ENCODE measurements around the gene TIGAR. TPM values are rescaled to one million over a fixed set of nuclear protein-coding genes. Genes with fewer than 3 reads are reported as not detected.

Gene TIGAR
- total RNA-seq, 1 donor, result 11.5 TPM

- no peak overlapping the region for H3K4me3 ChIP-seq (ENCODE audit: low read depth, low read length)
- TF ChIP-seq CTCF (IDR thresholded peaks at IDR 0.05; ENCODE audit: insufficient read depth, low read length), result no peak
- no peak for DNase-seq (ENCODE audit: low read depth)
Observed at GRCh38 chr12:4293966-4294505, 27.0 kb upstream of the TIGAR start.

GRCh38 chr12:4296751-4297150 is 24.3 kb upstream of the TIGAR start:
- no peak overlapping the region for H3K4me3 ChIP-seq (ENCODE audit: low read depth, low read length)
- TF ChIP-seq CTCF (IDR thresholded peaks at IDR 0.05; ENCODE audit: insufficient read depth, low read length), result no peak
- no peak for DNase-seq (ENCODE audit: low read depth)

- no peak overlapping the region for H3K4me3 ChIP-seq (ENCODE audit: low read depth, low read length)
- TF ChIP-seq CTCF (IDR thresholded peaks at IDR 0.05; ENCODE audit: insufficient read depth, low read length), result no peak
- DNase-seq (ENCODE audit: low read depth), result no peak
Observed at GRCh38 chr12:4297617-4298016, 23.4 kb upstream of the TIGAR start.

- DNase-seq (ENCODE audit: low read depth), result no peak
- TF ChIP-seq CTCF (IDR thresholded peaks at IDR 0.05; ENCODE audit: insufficient read depth, low read length), result no peak
- no peak overlapping the region for H3K4me3 ChIP-seq (ENCODE audit: low read depth, low read length)
Observed at GRCh38 chr12:4300883-4301282, 20.1 kb upstream of the TIGAR start.

DNA sequence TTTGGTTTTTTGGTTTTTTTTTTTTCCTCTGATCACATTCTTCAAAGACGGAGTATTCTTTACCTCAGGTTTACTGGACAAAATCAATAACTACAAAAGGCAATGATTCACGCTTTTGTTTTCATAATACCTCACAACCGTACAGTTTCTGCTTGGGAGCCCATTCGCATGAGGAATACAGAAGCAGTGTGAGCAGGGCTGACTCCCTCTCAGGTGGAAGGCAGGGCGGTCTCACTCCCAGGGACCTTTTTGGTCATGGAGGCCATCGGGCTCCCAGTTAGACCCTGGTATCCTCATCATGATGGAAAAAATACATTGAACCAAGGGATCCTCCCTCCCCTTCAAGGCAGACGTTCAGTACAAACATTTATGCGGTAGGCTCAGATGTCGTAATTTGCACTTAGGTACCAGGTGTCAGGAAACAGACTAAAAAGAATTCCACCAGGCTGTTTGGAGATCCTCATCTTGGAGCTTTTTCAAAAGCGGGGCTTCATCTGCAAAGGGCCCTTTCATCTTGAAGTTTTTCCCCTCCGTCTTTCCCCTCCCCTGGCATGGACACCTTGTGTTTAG is 19.0 kb upstream of the TIGAR start:
- H3K4me3 ChIP-seq (ENCODE audit: low read depth, low read length), result no peak overlapping the region
- no peak for TF ChIP-seq CTCF (IDR thresholded peaks at IDR 0.05; ENCODE audit: insufficient read depth, low read length)
- no peak for DNase-seq (ENCODE audit: low read depth)

- DNase-seq (ENCODE audit: low read depth), result no peak
- TF ChIP-seq CTCF (IDR thresholded peaks at IDR 0.05; ENCODE audit: insufficient read depth, low read length), result no peak
- no peak overlapping the region for H3K4me3 ChIP-seq (ENCODE audit: low read depth, low read length)
Observed at GRCh38 chr12:4302881-4303280, 18.1 kb upstream of the TIGAR start.

- no peak for TF ChIP-seq CTCF (IDR thresholded peaks at IDR 0.05; ENCODE audit: insufficient read depth, low read length)
- DNase-seq (ENCODE audit: low read depth), result no peak
- H3K4me3 ChIP-seq (ENCODE audit: low read depth, low read length), result no peak overlapping the region
Observed at GRCh38 chr12:4303750-4304149, 17.3 kb upstream of the TIGAR start.
